K562 (cell line): ENCODE measurements around the gene MOB1B.

Source experiments
- KLF16 ChIP-seq: IDR thresholded peaks from 2 replicates; pipeline ENCODE4 v1.6.1; 2016; ENCODE audit warnings: antibody characterized with exemption
- ZNF174 ChIP-seq: fragments of 250-450 bp; sonication (Bioruptor Pico); IDR thresholded peaks from 2 replicates; pipeline ENCODE4 v1.4.0; 2020; ENCODE audit warnings: mild to moderate bottlenecking
- TF ChIP-seq, protein P1 (sequence below): sonication (generic); formaldehyde crosslinking; IDR thresholded peaks from 2 replicates; pipeline ENCODE4 v1.8.1; 2022; ENCODE audit warnings: missing genetic modification reagents

DNA sequence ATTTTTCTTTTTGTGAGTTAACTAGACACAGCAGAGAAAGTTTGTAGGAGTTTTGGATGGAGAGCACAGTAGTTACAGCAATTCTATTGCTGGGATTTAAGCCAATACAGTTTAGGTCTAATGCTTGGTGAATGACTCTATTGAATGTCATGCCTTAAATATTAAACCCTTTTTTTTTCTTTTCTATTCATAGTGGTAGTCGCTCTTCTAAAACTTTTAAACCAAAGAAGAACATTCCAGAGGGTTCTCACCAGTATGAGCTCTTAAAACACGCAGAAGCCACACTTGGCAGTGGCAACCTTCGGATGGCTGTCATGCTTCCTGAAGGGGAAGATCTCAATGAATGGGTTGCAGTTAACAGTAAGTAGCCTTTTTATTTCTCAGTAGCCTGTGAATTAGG lies 56.5 kb downstream of the MOB1B start:
- no peak for TF ChIP-seq ZNF174 (CRISPR knock-in tag)
- TF ChIP-seq KLF16, result no peak
- TF ChIP-seq, protein P1, sequence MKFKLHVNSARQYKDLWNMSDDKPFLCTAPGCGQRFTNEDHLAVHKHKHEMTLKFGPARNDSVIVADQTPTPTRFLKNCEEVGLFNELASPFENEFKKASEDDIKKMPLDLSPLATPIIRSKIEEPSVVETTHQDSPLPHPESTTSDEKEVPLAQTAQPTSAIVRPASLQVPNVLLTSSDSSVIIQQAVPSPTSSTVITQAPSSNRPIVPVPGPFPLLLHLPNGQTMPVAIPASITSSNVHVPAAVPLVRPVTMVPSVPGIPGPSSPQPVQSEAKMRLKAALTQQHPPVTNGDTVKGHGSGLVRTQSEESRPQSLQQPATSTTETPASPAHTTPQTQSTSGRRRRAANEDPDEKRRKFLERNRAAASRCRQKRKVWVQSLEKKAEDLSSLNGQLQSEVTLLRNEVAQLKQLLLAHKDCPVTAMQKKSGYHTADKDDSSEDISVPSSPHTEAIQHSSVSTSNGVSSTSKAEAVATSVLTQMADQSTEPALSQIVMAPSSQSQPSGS, result no peak
